ENCODE measurements around the gene EPHA7.

GRCh38 chr6:93420163-93420795 lies 920 bp upstream of the EPHA7 start:
- TF ChIP-seq ESRRA (CRISPR knock-in tag; IDR thresholded peaks at IDR 0.05; ENCODE audit: low read depth) (no peak), ZBTB26 (CRISPR knock-in tag; IDR thresholded peaks at IDR 0.05; ENCODE audit: borderline replicate concordance) (no peak), ERF (CRISPR knock-in tag; IDR thresholded peaks at IDR 0.05) (no peak), TCF7L2 (IDR thresholded peaks at IDR 0.05; ENCODE audit: low read depth, low read length) (no peak), ZBTB43 (CRISPR knock-in tag; conservative IDR thresholded peaks at IDR 0.05) (no peak), ZSCAN9 (CRISPR knock-in tag; IDR thresholded peaks at IDR 0.05; ENCODE audit: borderline replicate concordance) (no peak), RXRA (CRISPR knock-in tag; IDR thresholded peaks at IDR 0.05) (no peak), EP300 (IDR thresholded peaks at IDR 0.05; ENCODE audit: low read depth in 2 of 2, low read length in 2 of 2) (no peak), EP300 (CRISPR knock-in tag; IDR thresholded peaks at IDR 0.05; ENCODE audit: borderline replicate concordance) (no peak), FOXM1 (CRISPR knock-in tag; IDR thresholded peaks at IDR 0.05) (no peak), CTCF (CRISPR knock-in tag; IDR thresholded peaks at IDR 0.05) (no peak), ZNF674 (CRISPR knock-in tag; IDR thresholded peaks at IDR 0.05; ENCODE audit: low read depth) (no peak), SUZ12 (IDR thresholded peaks at IDR 0.05; ENCODE audit: low read depth, low read length) (no peak), ZNF609 (CRISPR knock-in tag; IDR thresholded peaks at IDR 0.05; ENCODE audit: borderline replicate concordance) (no peak)
